ENCODE measurements around the gene GBP3. TPM values are rescaled to one million over a fixed set of nuclear protein-coding genes. Genes with fewer than 3 reads are reported as not detected.

The GBP3 gene
- total RNA-seq, 1 experiment from 2014 or later, result 1.2 TPM

GRCh38 chr1:89060091-89060490 is 37.4 kb upstream of the GBP3 start:
- Histone ChIP-seq H3K4me1 (ENCODE audit: control insufficient read depth in 1 of 2, insufficient read depth in 2 of 2, low read length in 2 of 2) (no peaks in the 10 kb centered on the region), H3K9me3 (ENCODE audit: control insufficient read depth in 1 of 2, insufficient read depth in 1 of 2, low read depth in 1 of 2, low read length in 2 of 2) (no peaks in the 10 kb centered on the region), H3K4me3 (replicated peaks in 1 of 2; ENCODE audit: low read depth in 1 of 2, low read length in 2 of 2) (no peak overlapping the region), H3K9ac (ENCODE audit: low read length) (no peak overlapping the region), H3K4me2 (ENCODE audit: low read length) (no peak overlapping the region), H4K20me1 (ENCODE audit: insufficient read depth) (no peaks in the 10 kb centered on the region), H3K36me3 (ENCODE audit: control insufficient read depth in 1 of 2, insufficient read depth in 2 of 2, low read length in 2 of 2) (no peaks in the 10 kb centered on the region), H2AFZ (ENCODE audit: low read depth, low read length, poor library complexity, severe bottlenecking) (no peak overlapping the region), H3K27ac (ENCODE audit: low read depth, low read length) (no peak overlapping the region), H3K9me2 (ENCODE audit: insufficient read depth) (no peaks in the 10 kb centered on the region), H3K79me2 (ENCODE audit: insufficient read depth, low read length) (no peaks in the 10 kb centered on the region), H3K27me3 (ENCODE audit: insufficient read depth, low read length) (no peaks in the 10 kb centered on the region)
- CTCF ChIA-PET, result no interaction called here
- no TSS peak for BruUV-seq (replicated peaks)
- TF ChIP-seq MAX (IDR thresholded peaks at IDR 0.05) (no peak), ATF3 (IDR thresholded peaks at IDR 0.05) (no peak), SRF (IDR thresholded peaks at IDR 0.05; ENCODE audit: low read depth) (no peak), ZBTB33 (IDR thresholded peaks at IDR 0.05; ENCODE audit: extremely low read depth, insufficient replicate concordance, low read length) (no peak), POLR2AphosphoS5 (IDR thresholded peaks at IDR 0.05; ENCODE audit: low read depth, low read length) (no peak), EZH2phosphoT487 (IDR thresholded peaks at IDR 0.05; ENCODE audit: borderline replicate concordance) (no peak), SP1 (IDR thresholded peaks at IDR 0.05; ENCODE audit: low read depth) (no peak), EZH2 (IDR thresholded peaks at IDR 0.05) (no peak), FOSL1 (IDR thresholded peaks at IDR 0.05; ENCODE audit: low read depth) (no peak), ELF1 (IDR thresholded peaks at IDR 0.05; ENCODE audit: borderline replicate concordance, low read depth) (no peak), REST (IDR thresholded peaks at IDR 0.05; ENCODE audit: low read depth) (no peak), CBX3 (IDR thresholded peaks at IDR 0.05; ENCODE audit: low read depth) (no peak), SIN3A (IDR thresholded peaks at IDR 0.05; ENCODE audit: low read depth) (no peak), POLR2A (IDR thresholded peaks at IDR 0.05; ENCODE audit: borderline replicate concordance, extremely low read depth, insufficient read depth, insufficient read length) (no peak), ZFX (IDR thresholded peaks at IDR 0.05) (no peak), EGR1 (IDR thresholded peaks at IDR 0.05; ENCODE audit: low read depth) (no peak)
- ATAC-seq (no peak), DNase-seq (ENCODE audit: low read depth, low spot score) (no peak)
- POLR2A ChIA-PET, result no interaction called here
- intact Hi-C loops (cut with micrococcal nuclease), result no loop called here
- RAD21 ChIA-PET (ENCODE audit: low non-redundant PET in 1 of 2, low total read pairs in 2 of 2, uncharacterized antibody in 2 of 2, unreplicated experiment in 2 of 2), result no interaction called here

Data from HCT116 (cell line).